IMR-90 (cell line): ENCODE data around the gene CMIP. TPM values are rescaled to one million over a fixed set of nuclear protein-coding genes. Genes with fewer than 3 reads are reported as not detected.

ENCODE experiments used
- ATAC-seq: fragments of 200-7000 bp; cut with Tn5 transposase; 2 replicates; pipeline ENCODE4 v1.9.1; 2020; ENCODE audit warnings: low read depth, mild to moderate bottlenecking, moderate library complexity
- BruUV-seq: library from RNA; stranded (reverse); fragments of 400-500 nt; replicated peaks from 2 replicates; lab custom pipeline; 2021; lab: Mats Ljungman, UMichigan
- CTCF ChIA-PET: fragments of 300-600 bp; formaldehyde crosslinking; extraction: SDS; loops from one replicate; lab custom pipeline; 2021; ENCODE audit warnings: antibody characterized with exemption; lab: Yijun Ruan, JAX
- POLR2A ChIA-PET: fragments of 300-600 bp; sonication (Branson Sonifier 250); formaldehyde crosslinking; loops from one replicate; lab custom pipeline; 2022; ENCODE audit warnings: antibody characterized with exemption; ENCODE audit not compliant: unreplicated experiment; lab: Charles Lee
- DNase-seq: peaks from one replicate; pipeline ENCODE4 v3.0.0; 2013
- H2AFZ ChIP-seq: replicated peaks from 2 replicates; pipeline ENCODE3; 2013; ENCODE audit warnings: low read length, mild to moderate bottlenecking; ENCODE audit not compliant: poor library complexity
- H2AK5ac ChIP-seq: 2 replicates; pipeline ENCODE4 v1.6.1; 2013; ENCODE audit warnings: low read depth, low read length, inconsistent platforms
- H2AK9ac ChIP-seq: replicated peaks from 2 replicates; pipeline ENCODE3; 2013; ENCODE audit warnings: mild to moderate bottlenecking, low read depth, low read length, moderate library complexity; ENCODE audit not compliant: poor library complexity
- H2BK120ac ChIP-seq: 2 replicates; pipeline ENCODE4 v1.6.1; 2013; ENCODE audit warnings: low read depth, low read length, inconsistent platforms
- H2BK15ac ChIP-seq: 3 replicates; pipeline ENCODE4 v1.6.1; 2013; ENCODE audit warnings: low read depth, low read length, inconsistent platforms
- H2BK20ac ChIP-seq: 2 replicates; pipeline ENCODE4 v1.6.1; 2013; ENCODE audit warnings: low read depth, mild to moderate bottlenecking, inconsistent platforms, low read length, moderate library complexity
- H2BK5ac ChIP-seq: 2 replicates; pipeline ENCODE4 v1.6.1; 2013; ENCODE audit warnings: mild to moderate bottlenecking, low read depth, low read length, inconsistent platforms; ENCODE audit not compliant: poor library complexity, severe bottlenecking
- H3K14ac ChIP-seq: replicated peaks from 2 replicates; pipeline ENCODE4 v1.6.1; 2013; ENCODE audit warnings: low read depth, low read length, inconsistent platforms
- H3K18ac ChIP-seq: 2 replicates; pipeline ENCODE4 v1.6.1; 2013; ENCODE audit warnings: low read depth, low read length, control low read depth
- H3K23ac ChIP-seq: 2 replicates; pipeline ENCODE4 v1.6.1; 2013; ENCODE audit warnings: low read depth, low read length, inconsistent platforms
- H3K27ac ChIP-seq: 2 replicates; pipeline ENCODE4 v1.5.1; 2013; ENCODE audit warnings: mild to moderate bottlenecking, control low read depth, low read length; ENCODE audit not compliant: insufficient read depth
- H3K27me3 ChIP-seq: 2 replicates; pipeline ENCODE4 v1.6.1; 2013; ENCODE audit warnings: low read length; ENCODE audit not compliant: control insufficient read depth, insufficient read depth
- H3K36me3 ChIP-seq: 2 replicates; pipeline ENCODE4 v1.6.1; 2013; ENCODE audit warnings: low read length, mixed read lengths; ENCODE audit not compliant: control insufficient read depth, insufficient read depth
- H3K4ac ChIP-seq: 2 replicates; pipeline ENCODE4 v1.6.1; 2013; ENCODE audit warnings: low read depth, low read length, inconsistent platforms
- H3K4me1 ChIP-seq: 2 replicates; pipeline ENCODE4 v1.6.1; 2013; ENCODE audit warnings: low read length, mixed read lengths; ENCODE audit not compliant: control insufficient read depth, insufficient read depth
- H3K4me2 ChIP-seq: 2 replicates; pipeline ENCODE4 v1.6.1; 2013; ENCODE audit warnings: low read depth, mild to moderate bottlenecking, control low read depth, low read length, moderate library complexity
- H3K4me3 ChIP-seq: 2 replicates; pipeline ENCODE4 v1.5.1; 2013; ENCODE audit warnings: low read depth, mild to moderate bottlenecking, control low read depth, low read length, moderate library complexity; ENCODE audit not compliant: insufficient read depth
- H3K56ac ChIP-seq: 2 replicates; pipeline ENCODE4 v1.6.1; 2013; ENCODE audit warnings: low read length, inconsistent platforms; ENCODE audit not compliant: insufficient read depth; ENCODE audit errors: extremely low read depth
- H3K79me1 ChIP-seq, 2 experiments: 2 replicates each; pipeline ENCODE4 v1.6.1; 2013; ENCODE audit warnings: low read length in 2 of 2, inconsistent platforms in 1 of 2, low read depth in 1 of 2
- H3K9ac ChIP-seq: 2 replicates; pipeline ENCODE4 v1.6.1; 2013; ENCODE audit warnings: low read depth, low read length, control low read depth
- H3K9me1 ChIP-seq: 2 replicates; pipeline ENCODE4 v1.6.1; 2013; ENCODE audit warnings: low read length, inconsistent platforms; ENCODE audit not compliant: insufficient read depth
- H3K9me3 ChIP-seq: 2 replicates; pipeline ENCODE4 v1.6.1; 2013; ENCODE audit warnings: low read length; ENCODE audit not compliant: control insufficient read depth, insufficient read depth
- H4K20me1 ChIP-seq: 2 replicates; pipeline ENCODE4 v1.6.1; 2013; ENCODE audit warnings: low read length, inconsistent platforms; ENCODE audit not compliant: insufficient read depth
- H4K5ac ChIP-seq: 2 replicates; pipeline ENCODE4 v1.6.1; 2013; ENCODE audit warnings: mild to moderate bottlenecking, low read depth, low read length, control low read depth
- H4K8ac ChIP-seq, 2 experiments: 2 replicates each; pipeline ENCODE4 v1.6.1; 2013; ENCODE audit warnings: low read depth in 2 of 2, low read length in 2 of 2, control low read depth in 1 of 2, inconsistent platforms in 1 of 2
- H4K91ac ChIP-seq: 2 replicates; pipeline ENCODE4 v1.6.1; 2013; ENCODE audit warnings: low read depth, low read length, inconsistent platforms; ENCODE audit not compliant: insufficient read depth
- CEBPB ChIP-seq: IDR thresholded peaks from 2 replicates; pipeline ENCODE4 v1.6.1; 2012; ENCODE audit warnings: low read depth, low read length, improper control_type of control experiment
- CTCF ChIP-seq: conservative IDR thresholded peaks from 2 replicates; pipeline ENCODE4 v1.5.1; 2012; ENCODE audit warnings: mild to moderate bottlenecking, low read depth, low read length, improper control_type of control experiment
- ELK1 ChIP-seq: fragments of 150-350 bp; IDR thresholded peaks from 2 replicates; pipeline ENCODE4 v1.6.1; 2016; ENCODE audit warnings: low read depth, mild to moderate bottlenecking, low read length, moderate library complexity, borderline replicate concordance
- FOS ChIP-seq: fragments of 150-350 bp; IDR thresholded peaks from 2 replicates; pipeline ENCODE4 v1.6.1; 2016; ENCODE audit warnings: low read depth, low read length
- MAFK ChIP-seq: IDR thresholded peaks from 2 replicates; pipeline ENCODE4 v1.6.1; 2012; ENCODE audit warnings: low read depth, low read length, improper control_type of control experiment
- MXI1 ChIP-seq: IDR thresholded peaks from 2 replicates; pipeline ENCODE4 v1.6.1; 2012; ENCODE audit warnings: low read depth, mild to moderate bottlenecking, low read length, moderate library complexity, borderline replicate concordance
- NFE2L2 ChIP-seq: fragments of 150-350 bp; IDR thresholded peaks from 2 replicates; pipeline ENCODE4 v1.6.1; 2016; ENCODE audit warnings: low read depth, mild to moderate bottlenecking, low read length
- RAD21 ChIP-seq: IDR thresholded peaks from 2 replicates; pipeline ENCODE4 v1.6.1; 2012; ENCODE audit warnings: low read length, improper control_type of control experiment
- RCOR1 ChIP-seq: IDR thresholded peaks from 2 replicates; pipeline ENCODE4 v1.6.1; 2012; ENCODE audit warnings: mild to moderate bottlenecking, low read length, improper control_type of control experiment; ENCODE audit not compliant: insufficient replicate concordance
- SMC3 ChIP-seq: fragments of 150-350 bp; IDR thresholded peaks from 2 replicates; pipeline ENCODE4 v1.6.1; 2016; ENCODE audit warnings: low read depth, mild to moderate bottlenecking, antibody characterized with exemption, low read length, moderate library complexity
- USF2 ChIP-seq: fragments of 150-350 bp; IDR thresholded peaks from 2 replicates; pipeline ENCODE4 v1.6.1; 2017; ENCODE audit warnings: mild to moderate bottlenecking, antibody characterized with exemption, low read length, low read depth
- WGBS, 2 experiments: methylation state at CpG; one replicate each; pipeline versions ENCODE4 v1.1.5 to v1.1.7; 2013; ENCODE audit warnings: missing lambda C conversion rate in 2 of 2; ENCODE audit not compliant: insufficient read length in 1 of 2; ENCODE audit errors: extremely low coverage in 2 of 2; 5-methylcytosine and 5-hydroxymethylcytosine counted together
- dilution Hi-C: fragments of 300-500 bp; cut with HindIII; formaldehyde crosslinking; loops from one replicate; pipeline ENCODE4 v1.14.3; 2018; ENCODE audit warnings: low sequenced_read_pairs; ENCODE audit not compliant: unreplicated experiment
- in situ Hi-C: fragments of 300-500 bp; cut with MboI; formaldehyde crosslinking; loops from 3 replicates; pipeline ENCODE4 v1.14.3; 2019; ENCODE audit warnings: low sequenced_read_pairs, inconsistent platforms, mixed read lengths
- intact Hi-C: fragments of 100-400 bp; cut with micrococcal nuclease; formaldehyde crosslinking; loops from 2 replicates; pipeline ENCODE4 v1.10.0; 2022
- polyA plus RNA-seq, 3 experiments: library from polyadenylated mRNA; depleted of rRNA; stranded (reverse); fragments of >200 nt; gene quantifications; 2 replicates each; pipeline ENCODE4 v1.2.3, GENCODE V29; 2012; ENCODE audit warnings: low replicate concordance in 1 of 3
- total RNA-seq: library from RNA; depleted of rRNA; stranded (reverse); fragments of >200 nt; gene quantifications from 2 replicates; pipeline ENCODE4 v1.2.3, GENCODE V29; 2012

The CMIP gene
- total and polyA plus RNA-seq, 2 of the 4 experiments (the other 2 are of a cell fraction), result 3.2 to 11.6 TPM

- Histone ChIP-seq H2BK120ac (no peak overlapping the region), H2BK20ac (no peak overlapping the region), H3K9me1 (peaks cover 5% of the 10 kb centered on the region), H3K27ac (no peak overlapping the region), H3K56ac (no peak overlapping the region), H3K27me3 (peaks cover 38% of the 10 kb centered on the region), H4K8ac (no peak overlapping the region), H2AK5ac (no peak overlapping the region), H2AK9ac (no peak overlapping the region), H2BK15ac (no peak overlapping the region), H3K79me1 (no peaks in the 10 kb centered on the region), H3K36me3 (peaks cover 13% of the 10 kb centered on the region), H3K4me2 (no peak overlapping the region), H3K4ac (no peak overlapping the region), H3K23ac (no peak overlapping the region), H3K4me3 (no peak overlapping the region), H3K9me3 (no peaks in the 10 kb centered on the region), H2BK5ac (no peak overlapping the region), H3K18ac (no peak overlapping the region), H2AFZ (no peak overlapping the region), H3K4me1 (peaks cover 5% of the 10 kb centered on the region), H3K14ac (no peak overlapping the region), H4K91ac (no peak overlapping the region), H3K9ac (no peak overlapping the region), H4K20me1 (peaks cover 35% of the 10 kb centered on the region), H4K5ac (no peak overlapping the region)
- dilution Hi-C loops (no loop called here), intact Hi-C loops (no loop called here), in situ Hi-C loops (no loop called here)
- DNase-seq (no peak), ATAC-seq (no peak)
- BruUV-seq, result no TSS peak
- 95% methylated on average over 11 of the region's 16 CpGs; no CpG with 5 or more reads in 1 of the 2 experiments for WGBS, 2 experiments
- ChIA-PET CTCF (interaction anchor here (0.6 kb wide), 1 partner anchor 12 kb away, joined by 3 read pairs; no protein-coding TSS in a partner anchor), POLR2A (no interaction called here)
- TF ChIP-seq ELK1 (no peak), CTCF (no peak), SMC3 (no peak), RCOR1 (no peak), FOS (no peak), RAD21 (no peak), CEBPB (no peak), USF2 (no peak), NFE2L2 (no peak), MAFK (no peak), MXI1 (no peak)
Observed at GRCh38 chr16:81713295-81713772, 268.7 kb downstream of the CMIP start.
